HL-60 (cell line): ENCODE data around the gene NEURL2.

Experiments used
- DNase-seq, 2 experiments: peaks; one replicate each; pipeline ENCODE4 v3.0.0-alpha.2; 2010 to 2020; ENCODE audit warnings: low read depth in 1 of 2, low spot score in 1 of 2
- H3K27ac ChIP-seq: fragments of 250-450 bp; sonication (Bioruptor Pico); replicated peaks from 2 replicates; pipeline ENCODE4 v1.5.1; 2020; ENCODE audit warnings: mild to moderate bottlenecking, moderate library complexity
- H3K27me3 ChIP-seq: fragments of 250-450 bp; sonication (Bioruptor Pico); 2 replicates; pipeline ENCODE4 v1.5.1; 2021; ENCODE audit warnings: mild to moderate bottlenecking, moderate library complexity; ENCODE audit not compliant: insufficient read depth, poor library complexity, severe bottlenecking
- H3K4me3 ChIP-seq: replicated peaks from 2 replicates; pipeline ENCODE4 v1.5.1; 2011; ENCODE audit warnings: mild to moderate bottlenecking, control low read depth, low read length; ENCODE audit not compliant: insufficient read depth
- CTCF ChIP-seq: IDR thresholded peaks from one replicate; pipeline ENCODE4 v1.5.1; 2011; ENCODE audit warnings: low read length, control low read depth, inconsistent platforms; ENCODE audit not compliant: insufficient read depth
- GABPA ChIP-seq: IDR thresholded peaks from 2 replicates; pipeline ENCODE4 v1.6.1; 2012; ENCODE audit warnings: low read depth
- POLR2AphosphoS5 ChIP-seq: IDR thresholded peaks from 2 replicates; pipeline ENCODE4 v1.6.1; 2012; ENCODE audit warnings: low read depth
- SPI1 ChIP-seq: IDR thresholded peaks from 2 replicates; pipeline ENCODE4 v1.6.1; 2012; ENCODE audit warnings: low read depth, mild to moderate bottlenecking, borderline replicate concordance
- TF ChIP-seq, protein P1 (sequence below): IDR thresholded peaks from 2 replicates; pipeline ENCODE4 v1.6.1; 2012; ENCODE audit warnings: low read depth; ENCODE audit not compliant: insufficient replicate concordance

NEURL2 gene

GRCh38 chr20:45872626-45873025 is 18.4 kb downstream of the NEURL2 start:
- TF ChIP-seq POLR2AphosphoS5 = no peak
- TF ChIP-seq CTCF = no peak
- no peaks in the 10 kb centered on the region for H3K27me3 ChIP-seq
- H3K4me3 ChIP-seq = no peak overlapping the region
- no peak for DNase-seq
- no peak overlapping the region for H3K27ac ChIP-seq

DNA sequence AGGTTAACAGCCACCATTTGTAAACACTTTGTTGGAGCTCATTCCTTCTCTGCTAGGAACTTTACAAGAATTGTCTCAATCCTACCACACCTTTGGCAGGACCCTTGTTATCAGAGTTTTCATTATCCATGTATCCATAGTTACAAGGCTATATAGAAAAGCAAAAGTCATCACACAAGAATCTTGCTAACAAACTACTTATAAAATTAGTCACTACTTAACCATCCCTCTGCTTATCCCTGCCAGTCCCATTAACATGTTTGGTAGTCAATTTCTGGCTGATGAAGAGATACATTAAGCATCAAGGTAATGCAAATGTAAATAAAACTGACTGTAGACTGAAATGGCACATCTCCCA is 23.2 kb downstream of the NEURL2 start:
- Histone ChIP-seq H3K27me3 (no peaks in the 10 kb centered on the region), H3K4me3 (no peak overlapping the region), H3K27ac (no peak overlapping the region)
- DNase-seq = no peak
- TF ChIP-seq, protein P1, sequence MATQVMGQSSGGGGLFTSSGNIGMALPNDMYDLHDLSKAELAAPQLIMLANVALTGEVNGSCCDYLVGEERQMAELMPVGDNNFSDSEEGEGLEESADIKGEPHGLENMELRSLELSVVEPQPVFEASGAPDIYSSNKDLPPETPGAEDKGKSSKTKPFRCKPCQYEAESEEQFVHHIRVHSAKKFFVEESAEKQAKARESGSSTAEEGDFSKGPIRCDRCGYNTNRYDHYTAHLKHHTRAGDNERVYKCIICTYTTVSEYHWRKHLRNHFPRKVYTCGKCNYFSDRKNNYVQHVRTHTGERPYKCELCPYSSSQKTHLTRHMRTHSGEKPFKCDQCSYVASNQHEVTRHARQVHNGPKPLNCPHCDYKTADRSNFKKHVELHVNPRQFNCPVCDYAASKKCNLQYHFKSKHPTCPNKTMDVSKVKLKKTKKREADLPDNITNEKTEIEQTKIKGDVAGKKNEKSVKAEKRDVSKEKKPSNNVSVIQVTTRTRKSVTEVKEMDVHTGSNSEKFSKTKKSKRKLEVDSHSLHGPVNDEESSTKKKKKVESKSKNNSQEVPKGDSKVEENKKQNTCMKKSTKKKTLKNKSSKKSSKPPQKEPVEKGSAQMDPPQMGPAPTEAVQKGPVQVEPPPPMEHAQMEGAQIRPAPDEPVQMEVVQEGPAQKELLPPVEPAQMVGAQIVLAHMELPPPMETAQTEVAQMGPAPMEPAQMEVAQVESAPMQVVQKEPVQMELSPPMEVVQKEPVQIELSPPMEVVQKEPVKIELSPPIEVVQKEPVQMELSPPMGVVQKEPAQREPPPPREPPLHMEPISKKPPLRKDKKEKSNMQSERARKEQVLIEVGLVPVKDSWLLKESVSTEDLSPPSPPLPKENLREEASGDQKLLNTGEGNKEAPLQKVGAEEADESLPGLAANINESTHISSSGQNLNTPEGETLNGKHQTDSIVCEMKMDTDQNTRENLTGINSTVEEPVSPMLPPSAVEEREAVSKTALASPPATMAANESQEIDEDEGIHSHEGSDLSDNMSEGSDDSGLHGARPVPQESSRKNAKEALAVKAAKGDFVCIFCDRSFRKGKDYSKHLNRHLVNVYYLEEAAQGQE = no peak
- TF ChIP-seq SPI1 = no peak
- no peak for TF ChIP-seq GABPA
- no peak for TF ChIP-seq POLR2AphosphoS5
- TF ChIP-seq CTCF = no peak

DNA sequence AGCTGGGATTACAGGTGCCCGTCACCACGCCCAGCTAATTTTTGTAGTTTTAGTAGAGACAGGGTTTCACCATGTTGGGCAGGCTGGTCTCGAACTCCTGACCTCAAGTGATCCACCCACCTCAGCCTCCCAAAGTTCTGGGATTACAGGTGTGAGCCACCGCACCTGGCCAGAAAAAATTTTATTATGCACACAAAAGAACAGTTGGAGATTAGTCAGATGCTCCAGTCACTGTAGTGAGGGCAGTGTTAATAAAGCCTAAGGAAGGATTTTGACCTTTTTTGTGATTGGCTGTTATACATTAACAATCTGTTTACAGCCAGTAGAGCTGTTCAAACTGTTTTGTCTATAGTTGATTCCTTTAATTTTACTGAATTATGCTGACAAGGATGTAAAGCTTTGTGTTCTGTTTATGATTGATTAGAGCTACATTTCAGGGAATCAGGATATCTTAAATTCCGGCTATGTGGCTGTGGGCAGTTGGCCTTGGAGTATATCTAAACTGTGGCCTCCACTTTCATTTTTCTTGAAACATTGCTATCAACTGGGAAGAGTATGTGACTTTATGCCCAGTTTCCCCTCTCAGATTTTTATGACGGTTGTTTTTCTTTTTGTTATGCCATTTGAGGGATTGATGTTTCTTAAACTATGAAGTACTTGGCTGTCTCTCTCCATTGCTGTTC is 23.7 kb downstream of the NEURL2 start:
- Histone ChIP-seq H3K4me3 (no peak overlapping the region), H3K27ac (no peak overlapping the region), H3K27me3 (no peaks in the 10 kb centered on the region)
- TF ChIP-seq GABPA (no peak), SPI1 (no peak), CTCF (no peak), POLR2AphosphoS5 (no peak)
- TF ChIP-seq, protein P1 = no peak
- DNase-seq = no peak

DNA sequence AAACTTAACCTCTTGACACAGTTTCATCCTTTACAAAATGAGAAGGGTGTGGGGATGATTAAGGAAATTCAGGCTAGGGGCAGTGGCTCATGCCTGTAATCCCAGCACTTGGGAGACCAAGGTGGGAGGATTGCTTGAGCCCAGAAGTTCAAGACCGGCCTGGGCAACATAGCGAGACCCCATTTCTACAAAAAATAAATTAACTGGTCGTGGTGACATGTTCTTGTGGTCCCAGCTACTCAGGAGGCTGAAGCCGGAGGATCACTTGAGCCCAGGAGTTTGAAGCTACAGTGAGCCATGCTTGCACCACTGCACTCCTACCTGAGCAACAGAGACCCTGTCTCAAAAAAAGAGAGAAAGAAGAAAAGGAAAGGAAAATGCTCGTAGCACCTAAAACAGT is 24.6 kb downstream of the NEURL2 start:
- no peaks in the 10 kb centered on the region for H3K27me3 ChIP-seq
- H3K27ac ChIP-seq = no peak overlapping the region
- TF ChIP-seq GABPA (no peak), CTCF (no peak), SPI1 (no peak), POLR2AphosphoS5 (no peak)
- TF ChIP-seq, protein P1 = no peak
- no peak for DNase-seq
- no peak overlapping the region for H3K4me3 ChIP-seq
